Cardiac muscle cell (in vitro differentiated cells and primary cell): ENCODE measurements around the gene CEP41. TPM values are rescaled to one million over a fixed set of nuclear protein-coding genes. Genes with fewer than 3 reads are reported as not detected.
A peak's percentile ranks its signal among the peaks of the same experiment; 100 is the strongest.
"Not testable (repeated sequence)": the region's sequence is repeated elsewhere in the genome, so short reads cannot be mapped to it uniquely, and the experiment has no call there.

Experiments
- DNase-seq, 2 donors: peaks; one replicate each; pipeline versions ENCODE4 v3.0.0 to v3.0.0-alpha.2; 2010 to 2017; ENCODE audit warnings: low read depth in 1 of 2, low spot score in 1 of 2
- H3K27ac ChIP-seq: fragments of 200-600 bp; sonication (generic); 2 replicates; pipeline ENCODE4 v1.5.1; 2016
- H3K27me3 ChIP-seq: fragments of 200-600 bp; sonication (generic); 2 replicates; pipeline ENCODE4 v1.6.0; 2016; ENCODE audit warnings: control low read depth
- H3K36me3 ChIP-seq: fragments of 200-600 bp; sonication (generic); 2 replicates; pipeline ENCODE4 v1.5.1; 2016; ENCODE audit warnings: control low read depth
- H3K4me1 ChIP-seq: fragments of 200-600 bp; sonication (generic); 2 replicates; pipeline ENCODE4 v1.8.1; 2017; ENCODE audit warnings: low read depth, mild to moderate bottlenecking, mixed run types
- H3K4me3 ChIP-seq: fragments of 200-600 bp; sonication (generic); 2 replicates; pipeline ENCODE4 v1.5.1; 2016; ENCODE audit warnings: mild to moderate bottlenecking
- H3K9me3 ChIP-seq: fragments of 200-600 bp; sonication (generic); 2 replicates; pipeline ENCODE4 v1.5.1; 2017; ENCODE audit warnings: low read depth, mild to moderate bottlenecking, control low read depth
- CTCF ChIP-seq: IDR thresholded peaks from 2 replicates; pipeline ENCODE4 v1.5.1; 2012; ENCODE audit warnings: low read depth, mild to moderate bottlenecking, low read length
- polyA plus RNA-seq: library from polyadenylated mRNA; unstranded; fragments of >200 nt; fragmentation: Nextera tagmentation; extraction: Ambion mirVana; gene quantifications from 2 replicates; pipeline ENCODE4 v1.2.1, GENCODE V29; 2016
- total RNA-seq: library from RNA; depleted of rRNA; stranded (reverse); fragments of >200 nt; gene quantifications from 2 replicates; pipeline ENCODE4 v1.2.3, GENCODE V29; 2016

CEP41 gene
- total and polyA plus RNA-seq, 2 experiments from 2014 or later, result 8.0 to 27.4 TPM

GRCh38 chr7:130458257-130458656 lies 17.4 kb upstream of the CEP41 start:
- Histone ChIP-seq H3K4me1 (no peaks in the 10 kb centered on the region), H3K27ac (no peak overlapping the region), H3K36me3 (no peaks in the 10 kb centered on the region), H3K9me3 (no peaks in the 10 kb centered on the region), H3K4me3 (no peak overlapping the region), H3K27me3 (no peaks in the 10 kb centered on the region)
- no peak for TF ChIP-seq CTCF
- no peak for DNase-seq

GRCh38 chr7:130454959-130455358 lies 14.1 kb upstream of the CEP41 start:
- DNase-seq, result no peak
- no peaks in the 10 kb centered on the region for H3K36me3 ChIP-seq
- H3K9me3 ChIP-seq, result no peaks in the 10 kb centered on the region
- H3K4me1 ChIP-seq, result no peaks in the 10 kb centered on the region
- no peaks in the 10 kb centered on the region for H3K27me3 ChIP-seq
- H3K4me3 ChIP-seq, result no peak overlapping the region
- no peak for TF ChIP-seq CTCF
- H3K27ac ChIP-seq, result no peak overlapping the region

- H3K27me3 ChIP-seq, result no peaks in the 10 kb centered on the region
- TF ChIP-seq CTCF, result no peak
- H3K4me3 ChIP-seq, result no peak overlapping the region
- H3K9me3 ChIP-seq, result no peaks in the 10 kb centered on the region
- H3K27ac ChIP-seq, result no peak overlapping the region
- no peaks in the 10 kb centered on the region for H3K4me1 ChIP-seq
- DNase-seq, result peak in 1 of 2 donors; percentile 55
- no peaks in the 10 kb centered on the region for H3K36me3 ChIP-seq
Measured at GRCh38 chr7:130452951-130453350, 12.1 kb upstream of the CEP41 start.

- not testable (repeated sequence) for DNase-seq, H3K9me3 ChIP-seq, H3K36me3 ChIP-seq, H3K27ac ChIP-seq, H3K4me3 ChIP-seq, H3K4me1 ChIP-seq, H3K27me3 ChIP-seq
Measured at GRCh38 chr7:130451344-130451743, 10.5 kb upstream of the CEP41 start.

- no peak for DNase-seq
- peaks cover 16% of the 10 kb centered on the region for H3K4me1 ChIP-seq
- H3K4me3 ChIP-seq, result no peak overlapping the region
- H3K36me3 ChIP-seq, result no peaks in the 10 kb centered on the region
- no peak for TF ChIP-seq CTCF
- no peak overlapping the region for H3K27ac ChIP-seq
- H3K9me3 ChIP-seq, result no peaks in the 10 kb centered on the region
- H3K27me3 ChIP-seq, result no peaks in the 10 kb centered on the region
Measured at GRCh38 chr7:130446259-130446658, 5.4 kb upstream of the CEP41 start.

GRCh38 chr7:130444751-130445407 lies 4.1 kb upstream of the CEP41 start:
- Histone ChIP-seq H3K9me3 (no peaks in the 10 kb centered on the region), H3K4me1 (peaks cover 16% of the 10 kb centered on the region), H3K4me3 (no peak overlapping the region), H3K36me3 (no peaks in the 10 kb centered on the region), H3K27me3 (no peaks in the 10 kb centered on the region), H3K27ac (no peak overlapping the region)
- DNase-seq, result peak in 1 of 2 donors; percentile 19
- no peak for TF ChIP-seq CTCF
